ENCODE data around the gene SRP68.

DNA sequence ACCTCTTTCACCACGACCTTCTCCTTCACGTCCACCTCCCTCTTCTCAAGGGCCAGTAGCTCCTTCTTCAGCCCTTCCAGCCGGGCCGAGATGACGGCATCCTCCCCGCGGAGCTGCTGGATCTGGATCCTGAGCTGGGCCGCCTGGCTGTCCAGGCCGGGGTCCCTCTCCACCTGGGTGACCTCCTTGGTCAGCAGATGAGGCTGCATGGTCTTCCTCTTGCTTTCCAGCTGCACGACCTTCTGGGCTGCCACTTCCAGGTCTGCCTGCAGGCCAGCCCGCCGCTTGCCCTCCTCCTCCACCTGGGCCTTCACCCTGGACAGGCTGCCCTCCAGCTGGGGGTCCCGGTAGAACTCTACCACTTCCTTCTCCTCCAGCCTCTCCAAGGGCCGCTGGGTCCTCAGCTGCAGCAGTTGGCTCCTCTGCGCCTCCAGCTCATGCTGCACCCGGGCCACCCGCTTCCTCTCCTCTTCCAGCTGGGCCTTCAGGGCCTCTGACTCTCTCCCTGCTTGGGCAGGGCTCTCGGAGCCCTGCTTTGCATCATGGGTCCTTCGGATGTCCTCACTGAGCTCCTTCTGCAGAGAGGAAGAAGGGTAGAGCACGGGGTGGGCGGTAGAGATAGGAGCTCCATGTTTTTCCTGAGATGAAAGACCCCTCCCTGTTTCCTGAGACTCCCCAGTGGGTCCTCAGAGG lies 62.2 kb downstream of the SRP68 start:
- TF ChIP-seq POLR2A (IDR thresholded peaks at IDR 0.05; ENCODE audit: low read length) (no peak), NFE2L2 (conservative IDR thresholded peaks at IDR 0.05; ENCODE audit: low read length) (no peak), HOXA7 (CRISPR knock-in tag; IDR thresholded peaks at IDR 0.05) (no peak), KDM1A (IDR thresholded peaks at IDR 0.05; ENCODE audit: low read depth) (no peak), BHLHE40 (IDR thresholded peaks at IDR 0.05; ENCODE audit: low read depth, low read length) (no peak)
- TF ChIP-seq, protein P1, sequence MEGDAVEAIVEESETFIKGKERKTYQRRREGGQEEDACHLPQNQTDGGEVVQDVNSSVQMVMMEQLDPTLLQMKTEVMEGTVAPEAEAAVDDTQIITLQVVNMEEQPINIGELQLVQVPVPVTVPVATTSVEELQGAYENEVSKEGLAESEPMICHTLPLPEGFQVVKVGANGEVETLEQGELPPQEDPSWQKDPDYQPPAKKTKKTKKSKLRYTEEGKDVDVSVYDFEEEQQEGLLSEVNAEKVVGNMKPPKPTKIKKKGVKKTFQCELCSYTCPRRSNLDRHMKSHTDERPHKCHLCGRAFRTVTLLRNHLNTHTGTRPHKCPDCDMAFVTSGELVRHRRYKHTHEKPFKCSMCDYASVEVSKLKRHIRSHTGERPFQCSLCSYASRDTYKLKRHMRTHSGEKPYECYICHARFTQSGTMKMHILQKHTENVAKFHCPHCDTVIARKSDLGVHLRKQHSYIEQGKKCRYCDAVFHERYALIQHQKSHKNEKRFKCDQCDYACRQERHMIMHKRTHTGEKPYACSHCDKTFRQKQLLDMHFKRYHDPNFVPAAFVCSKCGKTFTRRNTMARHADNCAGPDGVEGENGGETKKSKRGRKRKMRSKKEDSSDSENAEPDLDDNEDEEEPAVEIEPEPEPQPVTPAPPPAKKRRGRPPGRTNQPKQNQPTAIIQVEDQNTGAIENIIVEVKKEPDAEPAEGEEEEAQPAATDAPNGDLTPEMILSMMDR (IDR thresholded peaks at IDR 0.05): no peak
- TF ChIP-seq, protein P2, sequence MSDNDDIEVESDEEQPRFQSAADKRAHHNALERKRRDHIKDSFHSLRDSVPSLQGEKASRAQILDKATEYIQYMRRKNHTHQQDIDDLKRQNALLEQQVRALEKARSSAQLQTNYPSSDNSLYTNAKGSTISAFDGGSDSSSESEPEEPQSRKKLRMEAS (IDR thresholded peaks at IDR 0.05): no peak

All from A549 (cell line).